Bronchial epithelial cell (primary cell): Measurements from ENCODE around the gene OPHN1. TPM values are rescaled to one million over a fixed set of nuclear protein-coding genes. Genes with fewer than 3 reads are reported as not detected.

Source experiments
- DNase-seq: peaks from one replicate; pipeline ENCODE4 v3.0.0-alpha.2; 2010; ENCODE audit warnings: low read depth
- FAIRE-seq: peaks from 2 replicates; lab custom pipeline; 2011; peaks lifted over from hg19 to GRCh38; lab: Jason Lieb, UNC
- H3K27me3 ChIP-seq: 2 replicates; pipeline ENCODE4 v1.5.1; 2011; ENCODE audit warnings: low read length; ENCODE audit not compliant: control insufficient read depth, insufficient read depth
- H3K36me3 ChIP-seq: 2 replicates; pipeline ENCODE4 v1.5.1; 2011; ENCODE audit warnings: low read length; ENCODE audit not compliant: control insufficient read depth, insufficient read depth
- H3K4me3 ChIP-seq: 2 replicates; pipeline ENCODE4 v1.5.1; 2011; ENCODE audit warnings: mild to moderate bottlenecking, low read depth, low read length, control low read depth
- CTCF ChIP-seq: IDR thresholded peaks from 2 replicates; pipeline ENCODE4 v1.5.1; 2011; ENCODE audit warnings: mild to moderate bottlenecking, moderate library complexity, low read length, control low read depth, inconsistent platforms; ENCODE audit not compliant: insufficient read depth, severe bottlenecking
- total RNA-seq: library from RNA; depleted of rRNA; stranded (reverse); fragments of >200 nt; gene quantifications from 2 replicates; pipeline ENCODE4 v1.2.1, GENCODE V29; 2014

OPHN1 gene
- total RNA-seq, 1 donor from 2014 or later, result 3.2 TPM

GRCh38 chrX:68462197-68462596 is 28.9 kb upstream of the OPHN1 start:
- Histone ChIP-seq H3K36me3 (no peaks in the 10 kb centered on the region), H3K27me3 (no peaks in the 10 kb centered on the region), H3K4me3 (no peak overlapping the region)
- TF ChIP-seq CTCF, result no peak
- peak; percentile 41 for DNase-seq
- FAIRE-seq, result no peak

GRCh38 chrX:68461576-68461975 is 28.3 kb upstream of the OPHN1 start:
- Histone ChIP-seq H3K4me3 (no peak overlapping the region), H3K36me3 (no peaks in the 10 kb centered on the region), H3K27me3 (no peaks in the 10 kb centered on the region)
- FAIRE-seq, result no peak
- no peak for DNase-seq
- no peak for TF ChIP-seq CTCF

GRCh38 chrX:68461093-68461492 is 27.8 kb upstream of the OPHN1 start:
- DNase-seq (no peak), FAIRE-seq (no peak)
- H3K36me3 ChIP-seq, result no peaks in the 10 kb centered on the region
- no peak overlapping the region for H3K4me3 ChIP-seq
- TF ChIP-seq CTCF, result no peak
- H3K27me3 ChIP-seq, result no peaks in the 10 kb centered on the region

DNA sequence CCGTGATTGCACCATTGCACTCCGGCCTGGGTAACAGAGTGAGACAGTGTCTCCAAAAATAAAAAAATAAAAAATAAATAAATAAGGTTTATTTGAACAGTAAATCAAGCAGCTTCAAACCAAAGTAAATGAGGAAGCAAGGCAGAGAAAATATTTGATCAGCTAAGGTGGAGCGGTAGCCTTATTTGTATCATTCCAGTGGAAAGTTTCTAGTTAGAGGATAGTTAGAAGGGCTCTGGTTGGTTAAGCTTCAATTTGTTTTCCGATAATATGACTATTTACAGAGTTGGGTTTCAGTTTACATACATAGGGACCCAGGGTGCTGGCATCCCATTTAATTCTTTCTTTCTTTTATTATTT is 21.8 kb upstream of the OPHN1 start:
- DNase-seq, result no peak
- no peaks in the 10 kb centered on the region for H3K36me3 ChIP-seq
- no peak overlapping the region for H3K4me3 ChIP-seq
- no peak for FAIRE-seq
- no peak for TF ChIP-seq CTCF
- no peaks in the 10 kb centered on the region for H3K27me3 ChIP-seq

GRCh38 chrX:68454476-68455150 is 21.3 kb upstream of the OPHN1 start:
- H3K27me3 ChIP-seq, result no peaks in the 10 kb centered on the region
- no peak for TF ChIP-seq CTCF
- no peak for DNase-seq
- no peak for FAIRE-seq
- no peaks in the 10 kb centered on the region for H3K36me3 ChIP-seq
- no peak overlapping the region for H3K4me3 ChIP-seq

- no peaks in the 10 kb centered on the region for H3K36me3 ChIP-seq
- TF ChIP-seq CTCF, result no peak
- DNase-seq (no peak), FAIRE-seq (no peak)
- H3K4me3 ChIP-seq, result no peak overlapping the region
- no peaks in the 10 kb centered on the region for H3K27me3 ChIP-seq
Measured at GRCh38 chrX:68451720-68452119, 18.4 kb upstream of the OPHN1 start.
